ENCODE results near the gene TBC1D16.

Gene TBC1D16, protein sequence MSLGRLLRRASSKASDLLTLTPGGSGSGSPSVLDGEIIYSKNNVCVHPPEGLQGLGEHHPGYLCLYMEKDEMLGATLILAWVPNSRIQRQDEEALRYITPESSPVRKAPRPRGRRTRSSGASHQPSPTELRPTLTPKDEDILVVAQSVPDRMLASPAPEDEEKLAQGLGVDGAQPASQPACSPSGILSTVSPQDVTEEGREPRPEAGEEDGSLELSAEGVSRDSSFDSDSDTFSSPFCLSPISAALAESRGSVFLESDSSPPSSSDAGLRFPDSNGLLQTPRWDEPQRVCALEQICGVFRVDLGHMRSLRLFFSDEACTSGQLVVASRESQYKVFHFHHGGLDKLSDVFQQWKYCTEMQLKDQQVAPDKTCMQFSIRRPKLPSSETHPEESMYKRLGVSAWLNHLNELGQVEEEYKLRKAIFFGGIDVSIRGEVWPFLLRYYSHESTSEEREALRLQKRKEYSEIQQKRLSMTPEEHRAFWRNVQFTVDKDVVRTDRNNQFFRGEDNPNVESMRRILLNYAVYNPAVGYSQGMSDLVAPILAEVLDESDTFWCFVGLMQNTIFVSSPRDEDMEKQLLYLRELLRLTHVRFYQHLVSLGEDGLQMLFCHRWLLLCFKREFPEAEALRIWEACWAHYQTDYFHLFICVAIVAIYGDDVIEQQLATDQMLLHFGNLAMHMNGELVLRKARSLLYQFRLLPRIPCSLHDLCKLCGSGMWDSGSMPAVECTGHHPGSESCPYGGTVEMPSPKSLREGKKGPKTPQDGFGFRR

DNA sequence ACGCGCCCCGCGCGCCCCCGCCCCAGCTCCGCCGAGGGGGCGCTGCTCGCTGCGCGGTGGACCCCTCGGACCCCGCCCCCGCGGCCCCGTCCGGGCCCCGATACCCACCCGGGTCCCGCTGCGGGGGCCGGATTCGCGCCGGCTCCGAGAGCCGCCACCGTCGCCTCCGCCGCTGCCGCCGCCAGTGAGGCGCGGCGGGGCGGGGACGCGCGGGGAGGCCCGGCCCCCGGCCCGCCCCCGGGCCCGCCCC lies at the start of gene TBC1D16:
Gene TBC1D16 (minus strand): TSS at position 186 of the 250 bp plus-strand sequence. CDS start 22,325 bp downstream, outside the sequence.
- DNase-seq (ENCODE audit: low read depth), result no peak

DNA sequence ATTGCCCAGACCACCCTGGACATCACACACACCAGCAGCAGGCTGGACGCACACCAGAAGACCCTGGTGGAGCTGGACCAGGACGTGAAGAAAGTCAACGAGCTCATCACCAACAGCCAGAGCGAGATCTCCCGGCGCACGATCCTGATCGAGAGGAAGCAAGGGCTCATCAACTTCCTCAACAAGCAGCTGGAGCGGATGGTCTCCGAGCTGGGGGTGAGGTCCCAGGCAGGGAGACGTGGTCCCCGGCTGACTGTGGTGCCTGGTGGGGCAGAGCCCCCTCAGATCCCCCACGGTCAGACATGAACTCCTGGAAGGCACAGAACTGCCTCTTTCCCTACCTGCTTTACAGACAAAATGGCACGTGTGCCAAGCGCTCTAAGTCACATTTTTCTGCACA lies 49.1 kb upstream of the TBC1D16 start:
- no peak for DNase-seq (ENCODE audit: low read depth)

- DNase-seq (ENCODE audit: low read depth), result no peak
Measured at GRCh38 chr17:80083136-80083661, 47.5 kb upstream of the TBC1D16 start.

GRCh38 chr17:80082403-80083135 lies 46.9 kb upstream of the TBC1D16 start:
- DNase-seq (ENCODE audit: low read depth), result peak; percentile 46

DNA sequence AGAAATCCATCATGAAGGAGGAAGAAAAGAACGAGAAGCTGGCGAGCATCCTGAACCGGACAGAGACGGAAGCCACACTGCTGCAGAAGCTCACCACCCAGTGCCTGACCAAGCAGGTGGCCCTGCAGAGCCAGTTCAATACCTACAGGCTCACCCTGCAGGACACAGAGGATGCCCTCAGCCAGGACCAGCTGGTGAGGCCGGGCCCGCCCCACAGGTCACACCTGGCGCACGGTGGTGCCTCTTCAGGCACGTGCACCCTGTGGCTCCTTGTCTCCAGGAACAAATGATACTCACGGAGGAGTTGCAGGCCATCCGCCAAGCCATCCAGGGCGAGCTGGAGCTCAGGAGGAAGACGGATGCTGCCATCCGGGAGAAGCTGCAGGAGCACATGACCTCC lies 45.9 kb upstream of the TBC1D16 start:
- DNase-seq (ENCODE audit: low read depth), result no peak

- no peak for DNase-seq (ENCODE audit: low read depth)
Measured at GRCh38 chr17:80080081-80080480, 44.4 kb upstream of the TBC1D16 start.

DNA sequence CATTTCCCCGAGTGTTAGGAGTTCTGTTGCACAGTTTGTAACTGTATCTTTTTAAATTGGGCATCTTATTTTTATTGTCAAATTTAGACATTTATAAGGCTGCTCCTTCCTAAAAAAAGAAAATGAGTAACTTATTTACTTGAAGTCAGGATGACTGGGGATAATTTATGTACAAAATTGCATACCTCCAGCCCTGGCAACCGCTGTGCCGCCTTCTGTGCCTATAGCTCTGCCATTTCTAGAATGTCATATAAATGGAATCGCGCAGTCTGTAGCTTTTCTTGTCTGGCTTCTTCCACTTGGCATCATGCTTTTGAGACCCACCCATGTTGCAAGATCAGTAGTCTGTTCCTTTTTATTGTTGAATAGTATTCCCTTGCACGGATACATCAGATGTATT lies 36.7 kb upstream of the TBC1D16 start:
- no peak for DNase-seq (ENCODE audit: low read depth)

DNA sequence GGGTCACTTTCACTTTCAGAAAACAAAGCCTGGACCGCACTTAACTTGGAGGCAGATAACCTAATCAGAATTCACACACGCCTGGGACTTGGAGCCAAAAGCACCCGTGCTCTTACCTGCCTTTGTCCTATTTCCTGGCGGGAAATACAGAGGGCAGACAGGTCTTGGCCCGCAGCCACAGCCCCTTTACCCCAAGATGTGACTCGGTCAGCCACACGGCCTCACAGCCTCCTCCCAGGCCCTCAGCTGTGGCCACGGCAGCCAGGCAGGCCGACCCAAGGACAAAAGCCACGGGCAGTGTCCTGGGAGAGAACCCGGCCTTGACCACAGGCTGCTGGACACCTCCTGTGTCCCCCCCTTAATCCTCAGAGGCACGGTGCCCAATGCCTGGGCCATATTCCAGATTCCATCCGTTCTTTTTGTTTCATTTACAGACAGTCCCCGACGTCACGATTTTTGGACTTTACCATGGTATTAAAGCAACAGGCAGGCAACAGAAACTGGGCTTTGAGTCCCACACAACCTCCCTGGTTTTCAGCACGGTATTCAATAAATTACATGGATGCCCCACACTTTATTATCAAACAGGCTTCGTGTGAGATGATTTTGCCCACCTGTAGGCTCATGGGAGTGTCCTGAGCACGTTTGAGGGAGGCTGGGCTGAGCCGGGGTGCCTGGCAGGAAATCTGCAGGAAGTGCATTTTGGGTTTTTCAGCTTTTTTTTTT lies 35.6 kb upstream of the TBC1D16 start:
- DNase-seq (ENCODE audit: low read depth), result no peak

GRCh38 chr17:80070375-80071115 lies 34.9 kb upstream of the TBC1D16 start:
- no peak for DNase-seq (ENCODE audit: low read depth)

DNA sequence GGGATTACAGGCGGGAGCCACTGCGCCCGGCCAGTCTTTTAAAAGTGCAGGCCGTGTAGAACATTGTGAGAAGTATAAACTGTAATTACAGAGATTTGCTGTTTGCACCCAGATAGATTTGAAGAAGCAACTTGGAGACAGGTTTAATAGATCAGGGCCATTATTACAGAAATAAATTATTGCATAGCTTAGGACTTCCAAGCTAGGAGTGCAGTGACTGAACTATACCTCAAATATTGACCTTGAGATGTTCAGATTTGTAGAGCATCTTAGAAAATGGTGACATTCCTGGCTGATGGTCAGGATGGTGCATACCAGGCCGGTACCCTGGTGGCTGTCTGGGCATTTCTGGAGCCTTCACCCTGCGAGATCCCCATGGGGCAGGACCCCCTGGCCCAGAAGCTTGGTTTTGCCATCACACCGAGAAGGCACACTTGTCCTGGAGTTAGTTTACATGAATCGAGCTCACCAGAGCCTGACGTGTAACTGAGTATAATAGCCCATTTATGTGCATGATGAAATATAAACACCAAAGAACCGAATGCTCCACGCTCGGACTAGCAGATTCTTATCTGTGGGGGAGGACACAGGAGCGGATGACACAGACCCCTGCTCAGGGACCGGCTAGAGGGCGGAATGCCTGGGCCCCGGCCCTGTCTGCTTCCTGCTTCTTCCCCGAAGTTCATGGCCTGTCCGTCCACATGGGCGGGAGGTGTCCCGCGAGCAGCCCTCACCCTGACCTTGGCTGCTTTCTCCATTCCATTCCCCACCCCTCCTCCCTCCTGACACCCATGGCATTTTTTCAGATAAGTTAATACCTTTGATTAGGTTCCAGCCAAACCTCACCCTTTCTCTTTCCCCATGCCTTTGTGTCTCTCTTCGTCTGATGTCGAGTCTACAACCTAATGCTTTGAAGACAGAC lies 32.9 kb upstream of the TBC1D16 start:
- DNase-seq (ENCODE audit: low read depth), result no peak

GRCh38 chr17:80067393-80067986 lies 31.8 kb upstream of the TBC1D16 start:
- DNase-seq (ENCODE audit: low read depth), result no peak

- no peak for DNase-seq (ENCODE audit: low read depth)
Measured at GRCh38 chr17:80065478-80066170, 30.0 kb upstream of the TBC1D16 start.

DNA sequence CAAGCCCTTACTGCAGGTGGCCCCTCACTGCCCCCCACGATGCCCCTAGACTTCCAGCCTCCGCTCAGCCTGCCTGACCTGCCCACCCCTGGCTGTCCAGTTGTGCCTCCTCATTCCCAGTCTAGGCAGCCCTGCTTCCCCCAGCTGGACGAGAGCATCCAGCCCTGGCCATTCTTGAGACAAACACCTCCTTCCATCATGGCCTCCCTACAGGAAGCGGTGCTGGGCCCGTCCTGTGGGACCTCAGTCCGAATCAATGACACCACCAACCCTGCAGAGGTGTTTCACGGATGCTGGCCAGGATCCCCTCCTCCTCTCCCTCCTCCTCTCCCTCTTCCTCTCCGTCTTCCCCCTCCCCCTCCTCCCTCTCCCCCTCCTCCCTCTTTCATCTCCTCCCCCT lies 29.0 kb upstream of the TBC1D16 start:
- no peak for DNase-seq (ENCODE audit: low read depth)

DNA sequence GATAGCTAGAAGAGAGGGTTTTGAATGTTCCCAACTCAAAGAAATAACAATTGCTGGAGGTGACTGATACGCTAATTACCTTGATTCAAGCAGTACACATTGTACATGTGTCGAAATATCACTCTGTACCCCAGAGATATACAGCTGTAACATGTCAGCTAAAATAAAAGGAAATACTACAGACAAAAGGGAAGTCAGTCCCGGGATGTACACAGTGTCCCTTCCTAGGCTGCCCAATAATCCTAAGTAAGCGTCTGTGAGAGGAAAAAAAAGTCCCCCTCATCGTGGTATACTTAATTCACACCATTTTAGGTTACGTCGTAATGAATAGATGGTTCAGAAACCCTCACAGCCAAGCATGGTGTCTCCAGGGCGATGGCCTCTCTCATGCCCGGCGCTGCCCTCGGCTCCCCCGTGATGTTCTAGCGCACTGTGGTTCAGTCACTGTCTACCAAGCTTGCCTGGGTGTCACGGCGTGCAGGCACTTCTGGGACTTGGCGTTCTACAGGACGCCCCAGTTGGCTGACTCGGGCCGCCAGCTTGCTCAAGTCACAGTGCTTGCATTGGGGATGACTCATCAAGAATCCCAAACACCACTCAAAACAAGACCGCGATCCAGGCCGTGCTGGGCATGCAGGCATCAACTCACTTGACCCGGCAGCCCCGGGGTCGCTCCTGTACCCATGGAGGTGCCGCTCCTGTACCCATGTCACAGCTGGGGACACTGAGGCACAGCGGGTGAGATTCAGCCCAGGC lies 28.3 kb upstream of the TBC1D16 start:
- no peak for DNase-seq (ENCODE audit: low read depth)

DNA sequence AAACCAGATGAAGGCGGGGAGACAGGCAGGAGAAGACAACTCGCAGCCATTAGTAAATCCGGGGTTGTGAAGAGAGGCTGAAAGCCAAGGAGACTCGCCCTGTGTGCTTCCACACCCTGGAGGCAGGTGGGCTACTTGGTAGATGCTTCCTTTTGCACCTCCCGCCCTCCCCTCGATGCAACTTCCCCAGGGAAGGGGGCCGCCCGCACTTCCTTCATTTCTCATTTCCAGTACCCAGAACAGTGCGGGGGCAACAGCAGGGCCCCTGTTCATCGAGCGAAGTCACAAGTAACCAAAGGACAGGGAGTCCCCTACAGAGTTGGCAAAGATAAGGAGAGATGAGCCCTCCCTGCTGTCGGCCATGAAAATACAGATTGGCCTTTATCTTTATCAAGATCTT lies 25.7 kb upstream of the TBC1D16 start:
- DNase-seq (ENCODE audit: low read depth), result no peak

DNA sequence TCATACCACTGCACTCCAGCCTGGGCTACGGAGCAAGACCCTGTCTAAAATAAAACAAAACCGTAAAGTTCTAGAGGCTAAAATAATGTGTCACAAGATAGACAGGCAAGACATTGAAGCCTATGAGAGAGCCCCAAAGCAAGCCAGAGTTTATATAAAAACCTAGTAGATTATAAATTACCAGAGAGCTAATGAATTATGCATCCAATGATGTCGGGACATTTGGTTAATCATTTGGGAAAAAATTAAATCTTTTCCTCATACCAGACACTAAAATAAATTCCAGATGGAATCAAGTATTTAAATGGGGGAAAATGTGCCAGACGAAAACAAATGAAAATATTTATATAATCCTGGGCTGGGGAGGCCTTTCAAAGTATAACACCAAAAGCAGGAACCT lies 25.0 kb upstream of the TBC1D16 start:
- no peak for DNase-seq (ENCODE audit: low read depth)

GRCh38 chr17:80058311-80058955 lies 22.8 kb upstream of the TBC1D16 start:
- DNase-seq (ENCODE audit: low read depth), result no peak

DNA sequence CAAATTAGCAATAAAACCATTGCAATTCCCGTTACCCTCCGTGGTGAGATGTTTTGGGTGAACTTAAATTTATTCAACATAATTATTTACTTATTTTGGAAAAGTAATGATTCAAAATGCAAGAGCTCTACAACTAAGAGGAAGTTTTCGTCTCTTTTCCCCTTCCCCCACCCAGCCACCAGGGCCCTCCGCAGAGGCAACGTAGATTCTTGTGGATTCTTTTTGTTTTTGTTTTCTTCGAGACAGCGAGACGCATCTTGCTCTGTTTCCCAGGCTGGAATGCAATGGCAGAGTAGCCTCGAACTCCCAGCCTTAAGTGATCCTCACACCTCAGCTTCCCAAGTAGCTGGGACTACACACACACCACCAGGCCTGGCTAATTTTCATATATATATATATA lies 19.9 kb upstream of the TBC1D16 start:
- DNase-seq (ENCODE audit: low read depth), result no peak

All from stimulated activated CD8-positive, alpha-beta memory T cell treated with anti-CD3 and anti-CD28 coated beads, Interleukin-4, amount 100 ng/mL, for 24 hours (primary cell).